SK-N-SH (cell line): Measurements from ENCODE around the gene RPL39. TPM values are rescaled to one million over a fixed set of nuclear protein-coding genes. Genes with fewer than 3 reads are reported as not detected.
"Not testable (repeated sequence)": the region's sequence is repeated elsewhere in the genome, so short reads cannot be mapped to it uniquely, and the experiment has no call there.

Source experiments
- CTCF ChIA-PET: fragments of 300-600, 350-600 bp; formaldehyde crosslinking; extraction: SDS; loops from one replicate; lab custom pipeline; 2021; lab: Yijun Ruan, JAX
- POLR2A ChIA-PET: fragments of 350-600 bp; sonication (Branson Sonifier 250); formaldehyde crosslinking; extraction: SDS; loops from one replicate; lab custom pipeline; 2020; ENCODE audit warnings: antibody characterized with exemption, inconsistent platforms; lab: Yijun Ruan, JAX
- DNase-seq: peaks from one replicate; pipeline ENCODE4 v3.0.0; 2012
- H2AFZ ChIP-seq: fragments of 200-600 bp; sonication (generic); 2 replicates; pipeline ENCODE4 v1.8.1; 2016; ENCODE audit warnings: antibody characterized with exemption, mild to moderate bottlenecking, low read depth
- H3F3A ChIP-seq: fragments of 200-600 bp; sonication (generic); replicated peaks from 2 replicates; pipeline ENCODE3; 2016; ENCODE audit warnings: antibody characterized with exemption, mild to moderate bottlenecking; ENCODE audit not compliant: insufficient read depth
- H3K27ac ChIP-seq, 2 experiments: fragments of 200-500 bp in 1 of 2; fragments of 200-600 bp in 1 of 2; sonication (Bioruptor generic) in 1 of 2; sonication (generic), shearing (Covaris generic) in 1 of 2; 2 replicates each; pipeline versions ENCODE4 v1.5.1 to v1.6.1; 2014 to 2016; ENCODE audit warnings: low read depth in 2 of 2, inconsistent platforms in 1 of 2, low read length in 1 of 2, mild to moderate bottlenecking in 1 of 2, mixed read lengths in 1 of 2
- H3K27me3 ChIP-seq: fragments of 200-600 bp; sonication (generic), shearing (Covaris generic); 2 replicates; pipeline ENCODE4 v1.6.1; 2016; ENCODE audit warnings: mixed run types; ENCODE audit not compliant: insufficient read depth
- H3K36me3 ChIP-seq, 2 experiments: fragments of 200-500 bp in 1 of 2; fragments of 200-600 bp in 1 of 2; sonication (Bioruptor generic) in 1 of 2; sonication (generic) in 1 of 2; replicated peaks in 1 of 2; 2 replicates each; pipeline versions ENCODE3 to v1.5.1; 2014 to 2016; ENCODE audit warnings: low read length in 1 of 2, mild to moderate bottlenecking in 1 of 2; ENCODE audit not compliant: insufficient read depth in 2 of 2, control insufficient read depth in 1 of 2
- H3K4me1 ChIP-seq, 2 experiments: fragments of 200-500 bp in 1 of 2; fragments of 200-600 bp in 1 of 2; sonication (Bioruptor generic) in 1 of 2; sonication (generic), shearing (Covaris generic) in 1 of 2; 2 replicates each; pipeline versions ENCODE4 v1.5.1 to v1.6.1; 2014 to 2016; ENCODE audit warnings: low read depth in 1 of 2, low read length in 1 of 2, mixed run types in 1 of 2; ENCODE audit not compliant: insufficient read depth in 2 of 2, control insufficient read depth in 1 of 2
- H3K4me2 ChIP-seq: fragments of 200-600 bp; sonication (generic), shearing (Covaris generic); 2 replicates; pipeline ENCODE4 v1.6.1; 2017; ENCODE audit warnings: mixed run types
- H3K4me3 ChIP-seq, 2 experiments: fragments of 200-500 bp in 1 of 2; fragments of 200-600 bp in 1 of 2; sonication (Bioruptor generic) in 1 of 2; sonication (generic), shearing (Covaris generic) in 1 of 2; 2 replicates each; pipeline versions ENCODE4 v1.5.1 to v1.8.1; 2014 to 2016; ENCODE audit warnings: low read depth in 2 of 2, inconsistent platforms in 1 of 2, low read length in 1 of 2, mild to moderate bottlenecking in 1 of 2, mixed read lengths in 1 of 2, moderate library complexity in 1 of 2
- H3K79me2 ChIP-seq: fragments of 200-600 bp; sonication (generic); 2 replicates; pipeline ENCODE4 v1.8.1; 2017; ENCODE audit warnings: mild to moderate bottlenecking; ENCODE audit not compliant: insufficient read depth
- H3K9ac ChIP-seq: fragments of 200-600 bp; sonication (generic); 2 replicates; pipeline ENCODE4 v1.6.1; 2017; ENCODE audit warnings: mixed run types
- H3K9me2 ChIP-seq: fragments of 200-600 bp; sonication (generic); 2 replicates; pipeline ENCODE4 v1.6.1; 2017; ENCODE audit warnings: mixed run types
- H3K9me3 ChIP-seq: fragments of 200-600 bp; sonication (generic); 2 replicates; pipeline ENCODE4 v1.6.1; 2017; ENCODE audit warnings: mixed run types, mild to moderate bottlenecking, moderate library complexity
- H4K20me1 ChIP-seq: fragments of 200-600 bp; sonication (generic); 2 replicates; pipeline ENCODE4 v1.6.1; 2017; ENCODE audit warnings: mild to moderate bottlenecking, mixed run types; ENCODE audit not compliant: insufficient read depth
- FOXJ3 ChIP-seq: sonication (generic); formaldehyde crosslinking; IDR thresholded peaks from 2 replicates; pipeline ENCODE4 v1.5.1; 2020; ENCODE audit warnings: mild to moderate bottlenecking, missing genetic modification reagents
- GATA2 ChIP-seq: sonication (generic); formaldehyde crosslinking; IDR thresholded peaks from 2 replicates; pipeline ENCODE4 v1.5.0; 2020; ENCODE audit warnings: mild to moderate bottlenecking, missing genetic modification reagents
- MEF2A ChIP-seq: IDR thresholded peaks from 2 replicates; pipeline ENCODE4 v1.4.0; 2012; ENCODE audit warnings: low read depth, borderline replicate concordance
- MXI1 ChIP-seq: IDR thresholded peaks from 2 replicates; pipeline ENCODE4 v1.6.1; 2012; ENCODE audit warnings: mild to moderate bottlenecking, low read depth, low read length, improper control_type of control experiment
- NRF1 ChIP-seq: IDR thresholded peaks from 2 replicates; pipeline ENCODE4 v1.6.1; 2012; ENCODE audit warnings: low read depth, mild to moderate bottlenecking, low read length
- RAD21 ChIP-seq: IDR thresholded peaks from 2 replicates; pipeline ENCODE4 v1.6.1; 2012; ENCODE audit warnings: mild to moderate bottlenecking, low read length
- RXRA ChIP-seq: IDR thresholded peaks from 2 replicates; pipeline ENCODE4 v1.4.0; 2012; ENCODE audit warnings: low read depth, mild to moderate bottlenecking, borderline replicate concordance
- SIN3A ChIP-seq: IDR thresholded peaks from 2 replicates; pipeline ENCODE4 v1.6.1; 2012; ENCODE audit warnings: low read depth, mild to moderate bottlenecking, low read length, moderate library complexity, borderline replicate concordance
- TAF1 ChIP-seq: IDR thresholded peaks from 2 replicates; pipeline ENCODE4 v1.6.1; 2012; ENCODE audit warnings: low read depth, mild to moderate bottlenecking, low read length, moderate library complexity, borderline replicate concordance
- YY1 ChIP-seq: IDR thresholded peaks from 2 replicates; pipeline ENCODE4 v1.4.0; 2012; ENCODE audit warnings: low read depth, mild to moderate bottlenecking
- WGBS: methylation state at CpG from one replicate; pipeline ENCODE4 v1.1.6; 2017; ENCODE audit warnings: low lambda C conversion rate; 5-methylcytosine and 5-hydroxymethylcytosine counted together
- polyA plus RNA-seq, 3 experiments: library from polyadenylated mRNA; depleted of rRNA; stranded (reverse); fragments of >200 nt; gene quantifications; 2 replicates each; pipeline ENCODE4 v1.2.3, GENCODE V29; 2012
- TF ChIP-seq, protein P1 (sequence below): IDR thresholded peaks from 2 replicates; pipeline ENCODE4 v1.4.0; 2012; ENCODE audit warnings: low read depth, borderline replicate concordance

Gene RPL39
- polyA plus RNA-seq, 1 of the 3 experiments (the other 2 are of a cell fraction): 4,443 TPM

DNA sequence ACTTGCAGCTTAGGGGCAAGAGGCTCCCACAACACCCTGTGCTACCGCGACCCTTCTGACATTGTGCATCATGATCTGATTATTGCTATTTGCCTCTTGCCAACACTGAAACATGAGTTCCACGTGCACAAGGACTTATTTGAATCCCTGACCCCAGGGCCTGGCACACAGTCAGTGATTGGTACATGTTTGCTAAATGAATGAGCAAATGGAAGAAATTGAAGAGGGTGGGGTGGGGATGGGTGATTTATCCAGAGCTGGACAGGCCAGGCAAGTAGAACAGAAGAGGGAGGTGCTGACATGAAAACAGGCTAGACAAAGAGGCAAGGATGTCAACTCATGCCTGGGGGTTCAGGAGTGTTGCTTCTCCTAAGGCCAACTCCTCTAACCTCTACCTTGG lies 24.9 kb upstream of the RPL39 start:
- H3K4me1 ChIP-seq: no peaks in the 10 kb centered on the region
- no peaks in the 10 kb centered on the region for H4K20me1 ChIP-seq
- peaks cover 17% of the 10 kb centered on the region; the same call in 1 of the 2 replicates for H3K27me3 ChIP-seq
- no peaks in the 10 kb centered on the region for H3K9me3 ChIP-seq
- ChIA-PET CTCF (no interaction called here), POLR2A (no interaction called here)
- no peaks in the 10 kb centered on the region for H3K9me2 ChIP-seq
- no peak overlapping the region for H3K4me3 ChIP-seq
- no peaks in the 10 kb centered on the region for H3K36me3 ChIP-seq
- no peaks in the 10 kb centered on the region for H3K79me2 ChIP-seq
- no peak overlapping the region for H3K4me2 ChIP-seq
- no peak overlapping the region for H3K9ac ChIP-seq
- WGBS: 67% methylated on average over 3 of the region's 3 CpGs
- no peaks in the 10 kb centered on the region for H3F3A ChIP-seq
- no peak for DNase-seq
- H3K27ac ChIP-seq: no peak overlapping the region
- TF ChIP-seq RAD21: no peak
- no peak for TF ChIP-seq SIN3A
- no peak for TF ChIP-seq NRF1
- no peak for TF ChIP-seq GATA2 (CRISPR knock-in tag)
- TF ChIP-seq TAF1: no peak
- no peak for TF ChIP-seq RXRA
- TF ChIP-seq YY1: no peak
- TF ChIP-seq, protein P1, sequence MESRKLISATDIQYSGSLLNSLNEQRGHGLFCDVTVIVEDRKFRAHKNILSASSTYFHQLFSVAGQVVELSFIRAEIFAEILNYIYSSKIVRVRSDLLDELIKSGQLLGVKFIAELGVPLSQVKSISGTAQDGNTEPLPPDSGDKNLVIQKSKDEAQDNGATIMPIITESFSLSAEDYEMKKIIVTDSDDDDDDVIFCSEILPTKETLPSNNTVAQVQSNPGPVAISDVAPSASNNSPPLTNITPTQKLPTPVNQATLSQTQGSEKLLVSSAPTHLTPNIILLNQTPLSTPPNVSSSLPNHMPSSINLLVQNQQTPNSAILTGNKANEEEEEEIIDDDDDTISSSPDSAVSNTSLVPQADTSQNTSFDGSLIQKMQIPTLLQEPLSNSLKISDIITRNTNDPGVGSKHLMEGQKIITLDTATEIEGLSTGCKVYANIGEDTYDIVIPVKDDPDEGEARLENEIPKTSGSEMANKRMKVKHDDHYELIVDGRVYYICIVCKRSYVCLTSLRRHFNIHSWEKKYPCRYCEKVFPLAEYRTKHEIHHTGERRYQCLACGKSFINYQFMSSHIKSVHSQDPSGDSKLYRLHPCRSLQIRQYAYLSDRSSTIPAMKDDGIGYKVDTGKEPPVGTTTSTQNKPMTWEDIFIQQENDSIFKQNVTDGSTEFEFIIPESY: no peak
- TF ChIP-seq MXI1: no peak
- TF ChIP-seq FOXJ3 (CRISPR knock-in tag): no peak
- no peak overlapping the region for H2AFZ ChIP-seq

DNA sequence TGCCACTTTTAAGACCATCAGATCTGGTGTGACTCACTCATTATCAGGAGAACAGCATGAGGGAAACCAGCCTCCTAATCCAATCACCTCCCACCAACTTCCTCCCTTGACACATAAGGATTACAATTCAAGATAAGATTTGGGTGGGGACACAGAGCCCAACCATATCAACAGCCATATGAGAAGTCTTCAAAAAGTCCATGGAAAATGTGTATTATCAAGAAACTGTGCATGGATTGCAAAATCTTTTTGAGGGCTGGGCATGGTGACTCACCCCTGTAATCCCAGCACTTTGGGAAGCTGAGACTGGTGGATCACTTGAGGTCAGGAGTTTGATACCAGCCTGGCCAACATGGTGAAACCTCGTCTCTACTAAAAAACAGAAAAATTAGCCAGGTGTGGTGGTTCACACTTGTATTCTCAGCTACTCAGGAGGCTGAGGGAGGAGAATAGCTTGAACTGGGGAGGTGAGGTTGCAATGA lies 17.8 kb upstream of the RPL39 start:
- no peak overlapping the region for H3K4me3 ChIP-seq
- H3K9ac ChIP-seq: no peak overlapping the region
- no peaks in the 10 kb centered on the region for H3F3A ChIP-seq
- ChIA-PET CTCF (no interaction called here), POLR2A (no interaction called here)
- TF ChIP-seq MEF2A: no peak
- TF ChIP-seq, protein P1: no peak
- no peaks in the 10 kb centered on the region for H3K9me3 ChIP-seq
- no peaks in the 10 kb centered on the region for H3K79me2 ChIP-seq
- no peak overlapping the region for H2AFZ ChIP-seq
- WGBS: 43% methylated on average over 1 of the region's 1 CpG
- no peak for DNase-seq
- H3K27ac ChIP-seq: no peak overlapping the region
- no peaks in the 10 kb centered on the region for H3K9me2 ChIP-seq
- no peaks in the 10 kb centered on the region for H4K20me1 ChIP-seq
- H3K36me3 ChIP-seq: no peaks in the 10 kb centered on the region
- no peaks in the 10 kb centered on the region; the same call in 1 of the 2 replicates for H3K27me3 ChIP-seq
- H3K4me2 ChIP-seq: no peak overlapping the region
- H3K4me1 ChIP-seq: no peaks in the 10 kb centered on the region

DNA sequence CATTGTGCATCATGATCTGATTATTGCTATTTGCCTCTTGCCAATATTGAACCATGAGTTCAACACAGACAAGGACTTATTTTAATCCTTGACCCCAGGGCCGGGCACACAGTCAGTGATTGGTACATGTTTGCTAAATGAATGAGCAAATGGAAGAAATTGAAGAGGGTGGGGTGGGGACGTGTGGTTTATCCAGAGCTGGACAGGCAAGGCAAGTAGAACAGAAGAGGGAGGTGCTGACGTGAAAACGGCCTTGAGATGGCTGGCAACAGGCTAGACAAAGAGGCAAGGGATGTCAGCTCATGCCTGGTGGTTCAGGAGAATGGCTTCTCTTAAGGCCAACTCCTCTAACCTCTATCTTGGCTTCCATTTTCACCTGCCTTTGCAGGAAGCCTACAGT lies 17.0 kb upstream of the RPL39 start:
- DNase-seq, H3K27me3 ChIP-seq, H3K9me2 ChIP-seq, POLR2A ChIA-PET, H3K79me2 ChIP-seq, H3K9ac ChIP-seq, H4K20me1 ChIP-seq, H3F3A ChIP-seq, H3K4me2 ChIP-seq, H3K27ac ChIP-seq, H3K4me1 ChIP-seq, H3K4me3 ChIP-seq, H3K36me3 ChIP-seq, H2AFZ ChIP-seq, H3K9me3 ChIP-seq: not testable (repeated sequence)
- CTCF ChIA-PET: interaction anchor here (0.6 to 0.9 kb wide), 2 partner anchors 70 to 130 kb away, joined by 3 read pairs; no protein-coding TSS in a partner anchor
- no CpG with 5 or more reads among the region's 4 CpGs for WGBS
